HG03558 (cell line): ENCODE measurements around the gene ELF4.
"Not testable (repeated sequence)": the region's sequence is repeated elsewhere in the genome, so short reads cannot be mapped to it uniquely, and the experiment has no call there.

Experiments
- ATAC-seq: cut with Tn5 transposase; IDR thresholded peaks from one replicate; pipeline ENCODE4 v1.9.1; 2021; ENCODE audit warnings: moderate number of reproducible peaks; ENCODE audit not compliant: unreplicated experiment; ENCODE audit errors: extremely low read depth

The ELF4 gene

DNA sequence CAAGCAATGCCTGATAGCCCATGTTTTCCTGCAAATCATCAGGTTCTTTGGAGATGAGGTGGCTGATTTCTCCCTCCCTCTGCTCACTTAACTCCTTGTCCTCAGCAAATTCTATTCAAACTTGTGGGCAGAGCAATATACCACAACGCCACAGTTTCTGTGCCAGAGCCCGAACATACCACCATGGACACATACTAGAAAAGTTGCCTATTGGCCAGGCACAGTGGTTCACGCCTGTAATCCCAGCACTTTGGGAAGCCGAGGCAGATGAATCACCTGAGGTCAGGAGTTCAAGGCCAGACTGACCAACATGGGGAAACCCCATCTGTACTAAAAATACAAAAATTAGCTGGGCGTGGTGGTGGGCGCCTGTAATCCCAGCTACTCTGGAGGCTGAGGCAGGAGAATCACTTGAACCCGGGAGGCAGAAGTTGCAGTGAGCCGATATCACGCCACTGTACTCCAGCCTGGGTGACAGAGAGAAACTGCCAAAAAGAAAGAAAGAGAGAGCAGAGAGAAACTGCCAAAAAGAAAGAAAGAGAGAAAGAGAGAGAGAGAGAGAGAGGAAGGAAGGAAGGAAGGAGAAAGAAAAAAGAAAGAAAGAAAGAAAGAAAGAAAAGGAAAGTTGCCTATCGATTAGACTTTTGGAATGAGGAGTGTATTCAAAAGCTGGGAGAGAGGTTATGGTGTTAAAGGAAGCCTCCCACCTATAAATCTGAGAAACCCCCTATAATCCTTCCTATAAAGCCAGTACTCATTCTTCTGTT lies 5.0 kb upstream of the ELF4 start:
- ATAC-seq = not testable (repeated sequence)

DNA sequence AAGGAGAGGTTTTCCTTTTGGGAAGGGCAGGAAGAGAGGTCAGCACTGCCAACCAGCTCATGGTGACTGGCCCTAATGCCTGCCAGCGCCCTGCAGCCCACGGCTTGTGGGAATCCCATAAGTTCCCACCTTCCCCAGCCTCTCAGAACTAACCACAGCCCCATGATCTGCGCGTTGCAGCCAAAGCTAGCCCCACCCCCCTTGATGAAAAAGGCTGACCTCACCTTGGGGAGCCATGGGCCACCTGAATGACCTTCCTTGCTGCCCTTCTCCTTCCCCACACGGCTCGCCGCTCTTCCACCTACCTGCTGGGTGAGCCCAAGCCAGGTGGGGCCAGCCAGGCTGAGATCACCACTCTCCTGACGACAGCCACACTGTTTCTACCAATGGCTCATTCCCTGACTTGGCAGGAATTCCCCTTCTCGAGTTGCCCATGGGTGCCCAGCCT lies 3.9 kb upstream of the ELF4 start:
- no peak for ATAC-seq

DNA sequence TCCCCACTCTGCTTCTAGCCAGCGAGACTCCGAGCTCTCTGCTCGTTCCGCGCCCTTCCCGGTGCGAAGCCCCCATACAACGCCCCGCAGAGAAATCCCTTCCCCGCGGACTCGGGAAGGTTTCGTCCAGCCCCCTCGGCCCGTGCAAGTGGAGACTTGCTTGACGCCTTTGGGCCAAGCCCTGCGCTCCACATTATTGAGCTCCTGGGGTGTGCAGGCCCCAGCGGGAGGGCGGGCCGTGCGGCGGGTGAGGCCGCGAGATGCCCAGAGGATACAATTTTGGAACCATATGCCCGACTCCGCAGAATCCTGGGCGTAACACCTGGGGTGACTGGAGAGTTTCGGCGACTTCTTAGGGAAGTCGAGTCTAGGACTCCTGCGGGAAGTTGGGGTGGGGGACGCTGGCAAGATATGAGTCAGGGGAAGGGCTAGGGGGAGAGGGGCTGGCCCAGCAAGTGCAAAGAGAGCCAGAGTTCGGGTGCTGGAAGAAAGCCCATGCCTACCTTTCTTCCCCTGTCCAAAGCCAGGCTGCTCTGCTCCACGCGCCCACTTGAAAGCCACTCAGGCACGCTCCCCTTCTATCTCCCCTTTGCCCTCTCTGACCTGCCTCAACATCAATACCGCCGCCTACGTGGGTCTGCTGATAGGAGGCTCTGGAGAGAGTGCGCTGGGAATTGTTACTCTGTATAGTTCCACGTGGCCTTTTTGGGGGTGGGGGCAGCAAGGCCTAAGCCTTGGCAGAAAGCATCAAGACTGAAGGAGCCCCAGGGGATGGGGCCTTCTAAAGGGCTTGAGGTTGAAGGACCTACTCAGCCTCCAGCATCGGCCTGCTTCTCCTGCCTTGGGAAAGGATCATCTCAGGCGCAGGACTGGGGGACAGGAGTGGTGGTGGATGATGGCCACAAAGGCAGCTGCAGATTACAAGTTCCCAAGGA lies 1.2 kb upstream of the ELF4 start:
- no peak for ATAC-seq

DNA sequence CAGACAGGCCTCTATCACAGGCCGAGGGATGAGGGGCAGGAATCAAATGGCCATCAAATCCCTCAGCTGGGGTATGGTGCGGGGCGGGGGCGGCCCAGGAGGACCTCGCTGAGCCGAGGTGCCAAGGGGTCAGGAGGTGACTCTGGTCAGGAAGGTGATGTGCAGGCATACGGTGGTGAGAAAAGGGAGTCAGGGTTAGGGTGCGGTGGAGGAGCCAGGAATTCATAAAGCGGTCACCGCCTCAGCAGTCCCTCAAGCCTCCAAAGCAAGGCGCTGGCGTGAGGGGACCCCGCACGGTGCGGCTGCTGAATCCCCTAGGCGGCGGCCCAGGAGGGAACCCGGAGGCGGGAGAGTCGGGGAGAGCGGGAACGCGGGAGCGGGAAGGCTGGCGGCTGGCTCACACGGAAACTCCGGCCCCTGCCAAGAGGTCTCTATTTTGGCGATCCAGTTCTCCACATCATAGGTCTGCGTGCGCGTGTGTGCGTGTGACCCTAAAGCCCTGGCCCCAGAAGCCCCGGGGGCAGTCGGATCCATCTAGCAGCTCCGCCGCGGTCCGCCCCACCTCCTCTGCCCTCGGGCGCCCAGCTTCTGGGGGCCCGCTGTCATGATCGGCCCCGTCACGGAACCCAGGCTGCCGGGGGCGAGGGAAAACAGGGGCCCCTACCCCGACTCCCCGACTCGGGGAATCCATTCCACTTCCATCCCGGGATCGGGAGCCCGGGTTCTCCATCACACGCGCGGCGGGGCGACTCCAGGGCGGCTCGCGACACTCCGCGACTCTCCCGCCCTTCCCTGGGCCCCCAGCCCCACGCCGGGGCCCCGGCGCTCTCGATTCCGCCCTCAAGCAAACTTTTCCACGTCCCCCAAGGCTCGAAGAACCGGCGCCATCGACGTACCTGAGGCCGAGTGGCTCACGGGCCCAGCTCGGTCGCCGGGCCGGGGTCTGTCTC lies 593 bp downstream of the ELF4 start:
- ATAC-seq = no peak

DNA sequence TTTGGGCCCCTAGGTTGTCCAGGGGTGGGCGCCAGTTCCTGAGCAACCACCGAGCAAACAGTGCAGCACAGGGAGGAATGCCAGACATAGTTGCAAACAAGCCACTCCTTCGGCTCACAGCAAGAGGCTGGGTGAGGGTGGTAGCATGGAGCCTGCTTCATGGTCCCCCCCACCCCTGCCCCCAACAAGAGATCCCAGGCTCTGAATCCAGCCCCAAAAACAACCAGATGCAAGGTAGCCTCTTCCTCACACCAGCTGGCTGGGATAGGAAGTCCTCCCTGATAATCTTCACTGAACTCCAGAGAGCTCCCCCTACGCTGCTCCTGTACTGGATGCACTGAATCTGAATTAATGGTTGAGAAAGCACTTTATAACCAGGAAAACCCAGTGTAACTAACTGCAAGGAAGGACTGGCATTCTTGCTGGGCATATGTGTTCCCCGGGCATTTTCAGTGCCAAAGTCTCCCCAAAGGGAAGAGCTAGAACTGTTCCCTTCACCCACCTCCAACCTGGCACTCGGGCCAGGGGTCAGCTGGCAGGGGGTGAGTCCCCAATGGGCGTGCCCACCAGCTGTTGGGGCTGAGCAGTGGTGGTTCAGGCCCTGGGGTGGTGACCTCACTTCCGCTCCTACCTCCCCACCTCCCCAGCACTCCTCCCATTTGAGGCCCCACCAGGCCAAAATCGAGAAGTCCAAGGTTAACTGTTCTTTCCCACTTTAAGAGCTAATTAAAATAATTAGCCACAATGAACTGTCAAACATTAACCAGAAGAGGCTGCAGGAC lies 1.5 kb downstream of the ELF4 start:
- peak; percentile 61 for ATAC-seq

DNA sequence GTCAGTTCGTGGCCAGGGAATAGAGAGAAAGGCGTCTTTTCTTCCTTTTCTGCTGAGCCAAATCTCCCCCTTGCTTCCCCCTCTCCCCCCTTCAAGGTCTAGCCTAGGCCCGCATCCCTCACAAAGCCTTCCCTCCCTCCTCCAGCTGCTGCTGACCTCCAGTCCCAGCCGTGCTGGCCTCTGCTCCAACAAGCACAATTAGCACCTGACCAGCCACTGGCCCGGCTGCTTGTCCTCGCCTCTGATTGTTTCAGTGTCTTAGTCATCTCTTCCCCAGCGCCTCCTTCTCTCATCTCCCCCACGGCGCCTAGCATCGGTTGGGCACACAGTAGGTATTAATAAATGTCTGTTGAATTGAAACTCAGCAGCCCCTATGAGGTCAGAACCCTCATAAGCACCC lies 4.2 kb downstream of the ELF4 start:
- ATAC-seq = no peak

DNA sequence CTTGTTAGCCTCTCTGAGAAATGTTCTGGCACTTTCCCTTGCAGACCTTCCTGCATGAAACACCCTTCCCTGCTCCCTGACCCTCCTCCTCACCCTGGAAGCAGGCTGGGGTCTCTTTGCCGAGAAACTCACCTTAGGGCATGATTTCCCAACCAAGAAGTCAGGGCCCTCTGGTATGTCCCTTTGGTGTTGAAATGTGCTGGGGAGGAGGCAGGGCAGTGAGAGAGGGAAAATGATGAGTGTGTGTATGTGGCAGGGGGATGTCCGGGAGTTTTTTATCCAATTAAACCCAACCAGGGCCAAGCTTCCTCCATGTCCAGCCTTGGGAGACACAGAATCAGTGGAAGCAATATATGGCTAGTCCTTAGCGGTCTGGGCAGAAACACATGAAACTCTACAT lies 5.1 kb downstream of the ELF4 start:
- ATAC-seq = no peak

DNA sequence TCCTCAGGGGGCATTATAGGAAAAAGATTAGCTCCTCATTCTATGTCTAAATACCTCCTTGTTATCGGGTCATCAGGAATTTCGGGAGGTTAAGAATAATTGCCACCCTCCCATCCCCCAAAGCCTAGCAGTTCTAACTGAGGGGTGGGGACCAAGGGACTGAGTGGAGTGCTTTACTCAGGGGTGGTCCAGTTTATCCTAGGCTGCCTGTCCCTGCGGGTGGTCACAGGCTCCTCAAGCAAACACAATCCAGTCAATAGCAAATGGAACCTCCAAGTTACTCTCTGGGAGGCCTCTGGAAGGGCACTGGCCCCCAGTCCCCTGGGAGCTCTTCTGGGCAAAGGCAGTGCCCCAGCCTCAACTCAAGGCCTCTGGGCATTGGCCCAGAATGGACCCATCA lies 6.7 kb downstream of the ELF4 start:
- ATAC-seq = no peak

DNA sequence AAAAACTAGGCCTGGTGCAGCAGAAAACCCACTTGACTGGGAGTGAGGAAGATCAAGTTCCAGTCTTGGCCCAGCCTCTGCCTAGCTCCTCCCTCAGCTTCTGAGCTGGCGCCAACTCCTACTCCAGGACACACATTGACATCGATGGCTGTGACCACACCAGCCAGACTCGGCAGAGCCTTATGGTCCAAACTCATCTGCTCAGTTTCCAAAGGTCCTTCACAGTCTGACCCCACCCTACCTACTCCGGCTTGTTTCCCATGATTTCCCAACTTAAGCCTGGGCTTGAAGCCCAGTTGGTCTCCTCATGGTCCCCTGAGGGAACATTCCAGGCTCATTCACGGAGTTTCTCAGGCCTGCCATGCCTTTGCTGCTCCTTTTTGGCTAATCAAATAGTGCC lies 10.1 kb downstream of the ELF4 start:
- no peak for ATAC-seq

DNA sequence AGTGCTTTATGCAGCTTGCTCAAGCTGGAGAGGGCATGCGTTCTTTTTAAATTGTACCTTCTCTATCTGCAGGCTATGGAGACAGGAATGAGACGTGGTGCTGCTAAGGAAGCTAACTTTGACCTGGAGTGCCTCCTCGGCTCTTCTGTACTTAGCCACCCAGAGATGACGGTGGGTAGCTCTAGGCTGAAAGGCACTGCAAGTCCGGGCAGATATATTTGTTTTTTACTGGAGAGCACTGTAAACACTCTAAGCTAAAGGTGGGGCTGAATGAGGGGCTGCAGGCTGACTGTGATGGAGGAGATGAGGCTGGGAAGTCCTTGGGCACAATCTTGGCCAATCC lies 12.1 kb downstream of the ELF4 start:
- no peak for ATAC-seq

DNA sequence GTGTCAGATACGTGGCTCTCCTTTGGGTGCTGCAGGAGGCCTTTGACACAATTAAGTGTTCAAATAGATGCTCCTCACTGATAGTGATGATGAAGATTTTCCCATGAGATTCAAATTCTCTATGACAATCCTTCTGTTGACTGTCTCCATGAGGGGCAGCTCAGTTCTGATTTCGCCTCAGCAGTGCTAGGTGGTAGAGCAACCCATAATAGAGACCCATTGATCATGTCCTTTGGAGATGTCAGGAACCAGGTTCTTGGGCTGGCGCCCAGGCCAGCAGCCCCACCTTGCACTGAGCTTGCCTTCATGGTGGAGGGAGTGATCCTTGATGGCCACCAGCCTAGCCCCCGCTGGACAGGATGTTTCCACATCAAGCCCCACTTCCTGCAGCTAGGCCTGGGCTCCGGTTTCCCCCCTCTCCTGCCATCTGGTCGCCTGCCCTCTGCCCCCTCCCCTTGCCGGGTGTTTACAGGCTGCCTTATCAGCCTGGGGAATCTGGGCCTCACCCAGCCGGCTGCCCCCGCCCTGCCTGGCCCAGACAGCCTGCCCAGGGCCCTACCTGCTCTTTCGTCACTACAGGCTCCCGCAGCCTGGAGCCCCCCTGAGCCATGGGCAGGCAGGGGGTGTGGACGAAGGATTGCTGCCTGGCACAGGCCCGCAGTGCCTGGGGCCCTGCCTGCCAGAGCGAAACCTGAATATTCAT lies 12.6 kb downstream of the ELF4 start:
- ATAC-seq = no peak

DNA sequence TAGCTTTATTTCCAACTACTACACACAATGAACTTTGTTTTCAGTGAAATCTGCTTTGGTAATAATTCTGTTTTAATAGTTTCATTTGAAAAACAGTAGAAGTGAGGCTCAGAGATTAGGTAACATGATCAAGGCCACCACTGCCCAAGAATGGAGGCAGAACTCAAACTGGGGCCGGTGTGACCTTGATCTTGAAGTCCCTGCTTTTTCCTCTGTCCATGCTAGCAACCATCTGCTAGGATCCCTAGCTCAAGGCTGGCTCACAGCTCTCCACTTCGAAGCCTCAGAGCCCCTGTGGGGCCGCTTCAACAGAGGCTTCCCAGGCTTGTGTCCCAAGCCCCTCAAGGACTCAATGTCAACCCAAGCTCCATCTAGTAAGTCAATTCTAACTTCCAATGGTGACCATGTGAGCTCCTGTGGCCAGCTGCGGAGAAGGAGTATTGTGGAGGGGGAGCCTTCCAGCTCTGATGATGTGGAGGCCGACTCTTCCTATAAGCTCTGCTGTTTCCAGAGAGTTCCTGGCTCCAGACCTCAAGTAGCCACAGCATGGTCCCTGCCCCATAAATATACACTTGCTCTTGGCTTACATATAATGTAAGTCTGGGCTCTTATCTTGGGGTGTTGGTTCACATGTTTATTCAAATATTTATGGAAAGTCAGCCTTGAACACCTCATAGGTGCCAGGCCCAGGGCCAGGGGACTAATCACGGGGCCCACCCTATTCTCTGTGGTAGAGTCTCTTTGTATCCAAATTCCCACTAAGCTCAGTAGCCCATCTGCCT lies 14.9 kb downstream of the ELF4 start:
- ATAC-seq = no peak

DNA sequence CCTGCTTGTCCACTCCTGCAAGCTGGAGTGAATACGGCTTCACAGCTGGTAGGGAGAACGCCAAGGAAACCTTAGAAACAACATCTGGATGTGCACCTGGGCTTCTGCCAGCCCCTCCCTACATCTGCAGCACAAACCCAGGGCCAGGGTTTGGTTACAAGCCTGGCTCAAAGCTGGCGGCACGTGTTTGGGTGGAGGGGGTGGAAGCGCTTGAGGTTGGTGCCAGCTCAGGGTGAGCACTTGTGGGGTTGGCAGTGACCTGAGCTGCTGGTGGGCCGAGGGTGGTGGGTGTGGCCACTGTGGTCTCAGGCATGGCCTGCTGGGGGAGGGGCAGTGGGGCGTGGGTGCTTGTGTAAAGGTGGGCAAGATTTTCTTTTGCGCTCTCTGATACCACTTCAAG lies 15.6 kb downstream of the ELF4 start:
- ATAC-seq = no peak

DNA sequence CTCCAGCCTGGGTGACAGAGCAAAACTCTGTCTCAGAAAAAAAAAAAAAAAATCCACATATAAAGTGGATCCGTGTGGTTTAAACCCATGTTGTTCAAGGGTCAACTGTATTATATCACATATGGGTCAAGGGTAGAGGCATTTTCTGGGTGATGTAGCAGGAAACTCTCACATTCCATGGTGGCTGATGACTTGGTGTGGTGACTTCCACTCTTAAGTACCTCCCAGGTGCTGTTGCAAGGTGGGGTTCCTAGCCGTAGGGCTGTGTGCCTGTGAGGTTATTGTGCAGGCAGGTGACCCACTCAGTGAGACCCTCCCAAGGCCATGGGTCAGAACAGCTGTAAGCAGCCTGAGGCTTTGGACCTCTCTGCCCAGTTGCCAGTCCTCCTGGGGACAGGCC lies 17.0 kb downstream of the ELF4 start:
- ATAC-seq = no peak

DNA sequence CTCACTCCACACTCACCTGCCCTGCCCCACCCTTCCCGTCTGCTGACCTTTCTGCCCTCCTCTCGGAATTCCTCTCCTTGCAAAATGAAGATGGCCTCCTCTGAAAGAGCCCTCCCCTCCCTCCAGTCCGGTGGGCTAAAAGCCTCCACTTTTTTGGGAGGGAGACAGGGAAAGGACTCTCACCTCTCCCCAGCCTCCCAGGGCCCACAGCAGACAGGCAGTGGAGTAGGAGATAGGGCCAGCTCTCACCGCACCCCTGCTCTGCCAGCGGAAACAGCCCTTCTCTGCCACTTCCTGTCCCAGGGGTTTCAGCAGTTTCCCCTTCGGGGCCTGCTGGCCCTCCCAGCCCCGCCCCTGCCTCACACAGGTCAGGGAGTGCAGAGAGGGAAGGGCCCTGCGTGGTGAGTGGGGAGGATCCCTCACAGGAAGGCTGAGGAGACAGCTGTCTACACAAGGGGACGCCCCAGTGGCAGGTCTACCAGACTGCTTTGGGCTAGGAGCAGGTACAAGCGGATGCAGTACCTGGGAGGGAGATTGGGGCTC lies 18.2 kb downstream of the ELF4 start:
- ATAC-seq = peak; percentile 98

DNA sequence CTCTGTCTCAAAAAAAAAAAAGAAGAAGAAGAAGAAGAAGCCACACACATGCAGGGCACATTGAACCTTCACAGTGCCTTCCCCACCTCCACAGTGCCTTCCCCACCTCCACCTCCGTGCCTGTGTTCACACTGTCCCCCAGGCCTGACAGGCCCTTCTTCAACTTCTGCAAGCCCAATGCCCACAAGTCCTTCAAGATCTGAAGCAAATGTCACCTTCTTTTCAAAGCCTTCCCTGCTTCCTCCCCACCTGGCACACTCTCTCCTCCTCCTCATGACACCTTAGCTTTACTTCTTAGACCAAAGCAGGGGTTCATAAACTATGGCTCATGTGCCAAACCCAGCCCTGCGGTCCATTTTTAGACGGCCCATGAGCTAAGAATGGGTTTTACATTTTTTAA lies 19.9 kb downstream of the ELF4 start:
- no peak for ATAC-seq

DNA sequence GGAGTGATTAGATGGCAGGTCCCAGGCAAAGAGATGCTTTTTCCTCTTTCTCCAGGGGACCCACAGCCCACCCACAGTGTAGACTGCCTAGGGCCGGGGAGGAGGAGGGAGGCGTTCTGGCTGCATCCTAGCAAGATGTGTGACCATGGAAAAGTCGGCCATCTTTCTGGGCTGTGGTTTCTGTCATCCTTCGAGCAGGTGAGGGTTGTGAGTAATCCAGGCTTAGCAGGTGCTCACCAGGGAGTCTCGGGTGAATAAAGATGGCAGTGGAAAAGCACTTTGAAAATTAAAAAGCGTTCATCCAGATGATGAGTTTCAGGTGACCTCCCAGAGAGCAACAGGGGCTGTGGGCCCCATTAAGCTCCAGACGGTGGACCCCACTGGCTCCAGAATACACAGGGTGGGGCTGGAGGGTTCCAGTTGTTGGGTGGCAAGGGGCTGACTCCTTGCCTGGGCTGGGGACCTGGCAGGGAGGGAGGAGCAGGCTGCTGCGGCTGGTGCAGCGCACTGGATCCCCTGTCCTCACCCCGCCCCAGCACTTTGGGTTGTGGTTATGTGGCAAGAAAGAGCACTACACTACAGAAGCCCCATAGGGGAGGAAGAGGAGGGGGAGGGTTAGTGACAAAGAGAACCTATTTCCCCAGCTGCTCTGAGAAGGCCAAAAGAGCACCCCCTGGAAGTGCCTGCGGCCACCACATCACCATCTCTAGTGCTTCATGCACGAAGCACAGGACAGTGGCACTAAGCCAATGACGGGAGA lies 23.7 kb downstream of the ELF4 start:
- peak; percentile 31 for ATAC-seq
